Liver (tissue), 3 donors: ENCODE measurements around the gene ISX.

Experiments used
- ATF3 ChIP-seq: IDR thresholded peaks from 2 replicates; pipeline ENCODE4 v1.6.1; 2016; ENCODE audit warnings: antibody characterized with exemption
- CTCF ChIP-seq: fragments of 150-350 bp; IDR thresholded peaks from 2 replicates; pipeline ENCODE4 v1.5.1; 2017; ENCODE audit warnings: improper control_type of control experiment, low read depth, low read length; ENCODE audit not compliant: missing input control
- EGR1 ChIP-seq, 2 donors: IDR thresholded peaks; 2 replicates each; pipeline ENCODE4 v1.6.1; 2016 to 2018; ENCODE audit warnings: antibody characterized with exemption in 2 of 2, low read depth in 2 of 2
- FOXA1 ChIP-seq: IDR thresholded peaks from 2 replicates; pipeline ENCODE4 v1.6.1; 2016; ENCODE audit warnings: antibody characterized with exemption
- GABPA ChIP-seq, 2 donors: IDR thresholded peaks in 1 of 2; conservative IDR thresholded peaks in 1 of 2; 2 replicates each; pipeline ENCODE4 v1.6.1; 2016; ENCODE audit warnings: antibody characterized with exemption in 2 of 2, mild to moderate bottlenecking in 1 of 2, moderate library complexity in 1 of 2
- HNF4A ChIP-seq, 2 donors: conservative IDR thresholded peaks; 2 replicates each; pipeline ENCODE4 v1.6.1; 2016; ENCODE audit warnings: antibody characterized with exemption in 2 of 2, mild to moderate bottlenecking in 2 of 2
- JUND ChIP-seq, 2 donors: IDR thresholded peaks; 2 replicates each; pipeline ENCODE4 v1.6.1; 2016; ENCODE audit warnings: antibody characterized with exemption in 2 of 2
- MAX ChIP-seq: IDR thresholded peaks from 2 replicates; pipeline ENCODE4 v1.6.1; 2016; ENCODE audit warnings: antibody characterized with exemption
- NR2F2 ChIP-seq: IDR thresholded peaks from 2 replicates; pipeline ENCODE4 v1.6.1; 2016; ENCODE audit warnings: antibody characterized with exemption
- RAD21 ChIP-seq, 2 donors: IDR thresholded peaks; 2 replicates each; pipeline ENCODE4 v1.6.1; 2016; ENCODE audit warnings: antibody characterized with exemption in 2 of 2, mild to moderate bottlenecking in 2 of 2
- REST ChIP-seq: IDR thresholded peaks from 2 replicates; pipeline ENCODE4 v1.6.1; 2016; ENCODE audit warnings: antibody characterized with exemption, mild to moderate bottlenecking
- SP1 ChIP-seq: IDR thresholded peaks from 2 replicates; pipeline ENCODE4 v1.6.1; 2018; ENCODE audit warnings: antibody characterized with exemption, mild to moderate bottlenecking
- TAF1 ChIP-seq: conservative IDR thresholded peaks from 2 replicates; pipeline ENCODE4 v1.6.1; 2016; ENCODE audit warnings: antibody characterized with exemption, mild to moderate bottlenecking
- ZBTB33 ChIP-seq: IDR thresholded peaks from 2 replicates; pipeline ENCODE4 v1.6.1; 2016; ENCODE audit warnings: antibody characterized with exemption
- donor health status: healthy.
- donor health status: healthy.

- TF ChIP-seq FOXA1, result no peak
- no peak for TF ChIP-seq CTCF
- TF ChIP-seq RAD21 (IDR thresholded peaks at IDR 0.05), result no peak
- TF ChIP-seq SP1, result no peak
- TF ChIP-seq TAF1, result no peak
- TF ChIP-seq REST, result no peak
- TF ChIP-seq NR2F2, result no peak
- no peak for TF ChIP-seq JUND (IDR thresholded peaks at IDR 0.05)
- no peak for TF ChIP-seq HNF4A (conservative IDR thresholded peaks at IDR 0.05)
- no peak for TF ChIP-seq MAX
- no peak for TF ChIP-seq EGR1 (IDR thresholded peaks at IDR 0.05; ENCODE audit: low read depth in 2 of 2)
- TF ChIP-seq ATF3, result no peak
- TF ChIP-seq GABPA (IDR thresholded peaks at IDR 0.05 in 1 of 2, conservative IDR thresholded peaks at IDR 0.05 in 1 of 2), result no peak
- TF ChIP-seq ZBTB33, result no peak
Measured at GRCh38 chr22:35046744-35047462, 19.1 kb upstream of the ISX start.
